ENCODE measurements around the gene RAN.
"Not testable (repeated sequence)": the region's sequence is repeated elsewhere in the genome, so short reads cannot be mapped to it uniquely, and the experiment has no call there.

Gene RAN

GRCh38 chr12:130871286-130872178, at the start of gene RAN:
TSS of gene RAN (plus strand) at chr12:130872066. CDS start at chr12:130872594, 528 bp downstream.
- DNase-seq: peak; percentile 90

- DNase-seq: no peak
Observed at GRCh38 chr12:130825771-130826150, 46.1 kb upstream of the RAN start.

GRCh38 chr12:130826151-130826801, 45.6 kb upstream of the RAN start:
- no peak for DNase-seq

- DNase-seq: no peak
Observed at GRCh38 chr12:130827432-130827831, 44.4 kb upstream of the RAN start.

GRCh38 chr12:130828895-130829294, 43.0 kb upstream of the RAN start:
- peak; percentile 53 for DNase-seq

GRCh38 chr12:130829391-130830245, 42.2 kb upstream of the RAN start:
- DNase-seq: peak; percentile 22

- no peak for DNase-seq
Observed at GRCh38 chr12:130830246-130830551, 41.7 kb upstream of the RAN start.

- DNase-seq: no peak
Observed at GRCh38 chr12:130831246-130831645, 40.6 kb upstream of the RAN start.

GRCh38 chr12:130831876-130832405, 39.9 kb upstream of the RAN start:
- DNase-seq: no peak

GRCh38 chr12:130832561-130833209, 39.2 kb upstream of the RAN start:
- no peak for DNase-seq

GRCh38 chr12:130835011-130835410, 36.9 kb upstream of the RAN start:
- no peak for DNase-seq

- DNase-seq: no peak
Observed at GRCh38 chr12:130835436-130835835, 36.4 kb upstream of the RAN start.

GRCh38 chr12:130838284-130838950, 33.4 kb upstream of the RAN start:
- DNase-seq: no peak

- DNase-seq: peak; percentile 72
Observed at GRCh38 chr12:130838951-130839769, 32.7 kb upstream of the RAN start, which contains the start of gene STX2. TSS of gene STX2 (minus strand) at chr12:130839250. CDS start at chr12:130839099, 151 bp downstream.

GRCh38 chr12:130839770-130840404, 32.0 kb upstream of the RAN start:
- DNase-seq: no peak

- no peak for DNase-seq
Observed at GRCh38 chr12:130846369-130846768, 25.5 kb upstream of the RAN start.

- DNase-seq: no peak
Observed at GRCh38 chr12:130847112-130847511, 24.8 kb upstream of the RAN start.

GRCh38 chr12:130848105-130848504, 23.8 kb upstream of the RAN start:
- not testable (repeated sequence) for DNase-seq

GRCh38 chr12:130848785-130849305, 23.0 kb upstream of the RAN start:
- not testable (repeated sequence) for DNase-seq

Data from NCI-H526 treated with DMSO at 0.1 percent for 48 hours (cell line).